Measurements from ENCODE around the gene ZNF232.
A peak's percentile ranks its signal among the peaks of the same experiment; 100 is the strongest.
"Not testable (repeated sequence)": the region's sequence is repeated elsewhere in the genome, so short reads cannot be mapped to it uniquely, and the experiment has no call there.

Gene ZNF232

DNA sequence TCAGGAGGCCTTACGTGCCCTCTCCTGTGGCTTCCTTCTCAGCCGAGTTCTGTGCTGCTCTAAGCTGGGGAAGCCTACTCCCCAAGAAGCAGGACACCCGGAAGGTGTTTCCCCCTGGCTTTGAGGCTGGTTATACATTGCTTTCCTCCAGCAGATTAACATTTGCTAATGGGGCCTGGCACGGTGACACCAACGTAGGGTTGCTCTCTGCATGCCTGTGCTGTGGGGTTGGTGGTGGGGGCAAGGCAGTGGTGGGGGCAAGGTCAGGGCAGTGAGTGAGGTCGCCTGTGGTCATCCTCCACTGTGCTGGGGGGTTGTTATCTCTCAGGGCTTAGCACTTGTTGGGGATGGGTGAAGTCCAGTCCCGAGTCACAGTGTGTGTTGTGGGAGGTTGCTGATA is 8.4 kb upstream of the ZNF232 start:
- TF ChIP-seq GATA1 (IDR thresholded peaks at IDR 0.05; ENCODE audit: low read depth, low read length) = no peak
- TF ChIP-seq POLR2A (IDR thresholded peaks at IDR 0.05; ENCODE audit: low read length) = no peak
- DNase-seq = no peak

DNA sequence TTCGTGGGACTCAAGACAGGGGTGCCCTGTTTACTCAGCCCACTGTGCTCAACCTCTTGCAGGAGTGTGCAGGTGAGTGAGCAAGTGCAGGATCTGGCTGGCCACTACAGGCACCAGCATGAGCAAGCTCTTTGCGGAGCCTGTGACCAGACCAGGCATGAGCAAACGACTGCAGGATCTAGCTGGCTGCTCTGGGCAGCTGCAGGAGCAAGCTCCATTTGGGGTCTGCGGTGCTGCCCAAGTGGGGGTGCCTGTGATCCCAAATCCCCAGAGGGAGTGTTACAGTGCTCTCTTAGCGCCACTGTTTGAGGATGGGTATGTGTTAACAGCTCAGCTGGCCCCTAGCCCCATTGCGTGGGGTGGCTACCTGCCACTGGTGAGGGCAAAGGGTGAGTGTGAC is 6.5 kb upstream of the ZNF232 start:
- DNase-seq = no peak
- TF ChIP-seq POLR2A (IDR thresholded peaks at IDR 0.05; ENCODE audit: low read length) = no peak

GRCh38 chr17:5115673-5116651 is 4.3 kb upstream of the ZNF232 start, which contains the start of gene USP6:
Gene USP6, plus strand, starts transcription at chr17:5116032. Its CDS starts 14,336 bp downstream, at chr17:5130368.
- TF ChIP-seq POLR2A (IDR thresholded peaks at IDR 0.05; ENCODE audit: low read length) (no peak), GATA1 (IDR thresholded peaks at IDR 0.05; ENCODE audit: low read depth, low read length) (no peak)
- peak in 1 of 2 experiments; percentile 24 for DNase-seq

- DNase-seq = peak in 1 of 2 experiments; percentile 14
- TF ChIP-seq GATA1 (IDR thresholded peaks at IDR 0.05; ENCODE audit: low read depth, low read length) (no peak), POLR2A (IDR thresholded peaks at IDR 0.05; ENCODE audit: low read length) (no peak)
These were observed 862 bp downstream of the ZNF232 start for GRCh38 chr17:5110816-5111215.

- no peak for DNase-seq
- no peak for TF ChIP-seq GATA1 (IDR thresholded peaks at IDR 0.05; ENCODE audit: low read depth, low read length)
- no peak for TF ChIP-seq POLR2A (IDR thresholded peaks at IDR 0.05; ENCODE audit: low read length)
These were observed 10.8 kb downstream of the ZNF232 start for GRCh38 chr17:5100832-5101231.

DNA sequence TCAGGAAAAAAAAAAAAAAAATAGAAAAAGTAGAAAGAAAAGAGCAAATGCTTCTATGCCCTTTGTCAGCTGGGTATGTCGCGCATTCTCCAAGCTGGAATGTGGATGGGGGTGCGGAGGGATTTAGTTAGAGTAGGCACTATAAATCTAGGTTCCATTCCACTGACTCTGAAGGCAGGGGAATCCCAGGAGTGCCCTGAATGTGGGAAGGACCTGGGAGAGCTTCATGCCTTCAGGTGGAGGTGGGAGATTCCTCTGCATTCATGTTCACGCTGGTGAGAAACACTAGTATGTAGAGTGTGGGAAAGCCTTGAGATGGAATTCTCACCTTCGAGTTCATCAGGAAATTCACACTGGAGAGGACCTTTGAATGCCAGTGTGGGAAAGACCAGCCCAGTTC is 12.4 kb downstream of the ZNF232 start:
- TF ChIP-seq GATA1 (IDR thresholded peaks at IDR 0.05; ENCODE audit: low read depth, low read length) (no peak), POLR2A (IDR thresholded peaks at IDR 0.05; ENCODE audit: low read length) (no peak)
- DNase-seq = no peak

DNA sequence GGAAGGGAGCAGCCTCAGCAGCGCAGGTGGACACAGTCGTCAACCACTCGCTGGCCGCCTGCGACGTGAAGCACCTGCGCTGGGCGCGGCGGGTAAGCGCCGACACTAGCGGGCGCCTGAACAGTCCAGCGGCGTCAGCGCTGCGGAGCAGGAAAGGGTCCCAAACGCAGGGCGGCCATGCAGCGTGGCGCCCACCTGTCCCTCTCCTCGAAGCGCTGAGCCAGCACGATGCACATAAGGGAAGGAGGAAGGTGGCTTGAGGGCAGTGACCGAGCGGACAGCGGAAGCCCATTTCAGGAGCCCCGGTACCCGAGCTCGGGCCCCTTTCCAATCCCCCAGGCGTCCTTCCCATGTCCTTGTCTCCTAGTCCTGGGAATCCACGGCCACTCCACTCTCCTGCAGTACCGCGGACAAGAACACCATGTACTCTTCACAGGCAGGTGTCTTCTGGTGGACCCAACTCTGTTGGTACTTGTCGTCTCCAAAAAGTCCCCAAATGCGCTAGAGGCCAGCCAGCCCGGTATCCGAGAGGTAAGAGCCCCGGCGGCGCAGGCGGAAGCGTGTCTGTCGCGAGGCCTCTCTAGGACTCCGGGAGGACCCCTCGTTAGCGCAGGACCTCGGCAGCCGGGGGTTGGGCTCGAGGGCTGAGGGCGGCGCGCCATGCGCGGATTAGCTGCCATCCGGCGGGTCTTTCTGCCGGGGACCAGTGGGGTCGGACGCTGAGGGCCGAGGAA is 14.4 kb downstream of the ZNF232 start:
- DNase-seq = peak in 1 of 2 experiments; percentile 12
- no peak for TF ChIP-seq GATA1 (IDR thresholded peaks at IDR 0.05; ENCODE audit: low read depth, low read length)
- no peak for TF ChIP-seq POLR2A (IDR thresholded peaks at IDR 0.05; ENCODE audit: low read length)

DNA sequence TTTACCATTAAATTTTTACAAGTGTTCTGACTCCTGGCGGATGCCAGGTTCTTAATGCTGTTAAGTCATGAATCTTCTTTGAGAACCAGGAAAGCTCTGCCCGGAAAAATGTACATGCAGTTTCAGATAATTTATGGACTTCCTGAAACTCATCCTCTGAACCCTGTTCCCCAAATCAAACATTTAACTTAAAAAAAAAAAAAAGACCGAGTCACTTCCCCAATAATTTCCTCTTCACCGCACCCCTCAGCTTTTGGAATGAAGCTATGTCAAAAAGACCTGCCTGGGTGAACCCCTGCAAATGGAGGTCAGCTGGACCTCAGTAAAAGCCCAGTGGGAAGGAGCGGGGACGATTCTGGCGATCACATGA is 15.0 kb downstream of the ZNF232 start:
- TF ChIP-seq POLR2A (IDR thresholded peaks at IDR 0.05; ENCODE audit: low read length) (no peak), GATA1 (IDR thresholded peaks at IDR 0.05; ENCODE audit: low read depth, low read length) (no peak)

DNA sequence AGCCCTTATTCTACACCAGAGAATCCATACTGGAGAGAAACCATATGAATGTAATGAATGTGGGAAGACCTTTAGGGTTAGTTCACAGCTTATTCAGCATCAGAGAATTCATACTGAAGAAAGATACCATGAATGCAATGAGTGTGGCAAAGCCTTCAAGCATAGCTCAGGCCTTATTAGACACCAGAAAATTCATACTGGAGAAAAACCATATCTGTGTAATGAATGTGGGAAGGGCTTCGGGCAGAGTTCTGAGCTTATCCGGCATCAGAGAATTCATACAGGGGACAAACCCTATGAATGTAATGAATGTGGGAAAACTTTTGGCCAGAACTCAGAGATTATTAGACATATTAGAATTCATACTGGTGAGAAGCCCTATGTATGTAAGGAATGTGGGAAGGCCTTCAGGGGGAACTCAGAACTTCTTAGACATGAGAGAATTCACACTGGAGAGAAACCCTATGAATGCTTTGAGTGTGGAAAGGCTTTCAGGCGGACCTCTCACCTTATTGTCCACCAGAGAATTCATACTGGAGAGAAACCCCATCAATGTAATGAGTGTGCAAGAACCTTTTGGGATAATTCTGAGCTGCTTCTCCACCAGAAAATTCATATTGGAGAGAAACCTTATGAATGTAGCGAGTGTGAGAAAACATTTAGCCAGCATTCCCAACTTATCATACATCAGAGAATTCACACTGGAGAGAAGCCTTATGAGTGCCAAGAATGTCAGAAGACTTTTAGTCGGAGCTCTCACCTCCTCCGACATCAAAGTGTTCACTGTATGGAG is 19.3 kb downstream of the ZNF232 start:
- no peak for DNase-seq
- TF ChIP-seq POLR2A (IDR thresholded peaks at IDR 0.05; ENCODE audit: low read length) (no peak), GATA1 (IDR thresholded peaks at IDR 0.05; ENCODE audit: low read depth, low read length) (no peak)

More for the DNA sequence above, 15.0 kb downstream of the ZNF232 start:
- DNase-seq = no peak

- TF ChIP-seq POLR2A (IDR thresholded peaks at IDR 0.05; ENCODE audit: low read length) = no peak
- TF ChIP-seq GATA1 (IDR thresholded peaks at IDR 0.05; ENCODE audit: low read depth, low read length) = no peak
- DNase-seq = no peak
These were observed 31.1 kb downstream of the ZNF232 start for GRCh38 chr17:5080591-5080990.

- DNase-seq = peak; percentile 75 to 78
- TF ChIP-seq GATA1 (IDR thresholded peaks at IDR 0.05; ENCODE audit: low read depth, low read length) (no peak), POLR2A (IDR thresholded peaks at IDR 0.05; ENCODE audit: low read length) (peak; percentile 44)
These were observed 33.3 kb downstream of the ZNF232 start, which contains the start of gene ZFP3 for GRCh38 chr17:5078106-5079028. Gene ZFP3, plus strand, starts transcription at chr17:5078467. Its CDS starts 13,038 bp downstream, at chr17:5091505.

DNA sequence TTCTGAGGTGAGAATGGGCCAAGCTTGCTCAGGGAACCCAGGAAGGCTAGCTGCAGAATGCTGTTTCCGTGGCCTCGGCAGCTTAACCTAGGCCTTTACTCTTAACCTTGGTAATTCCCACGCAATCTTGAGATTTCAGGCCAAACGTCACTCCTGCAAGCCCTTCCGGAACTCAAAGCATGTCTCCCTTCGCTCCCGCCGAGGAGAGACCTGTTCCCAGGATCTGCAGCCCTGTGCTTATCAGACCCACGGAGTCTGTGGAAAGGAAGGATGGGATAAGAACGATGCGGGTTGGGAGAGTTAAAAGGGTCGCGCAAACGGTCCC is 33.9 kb downstream of the ZNF232 start:
- TF ChIP-seq POLR2A (IDR thresholded peaks at IDR 0.05; ENCODE audit: low read length) = no peak
- TF ChIP-seq GATA1 (IDR thresholded peaks at IDR 0.05; ENCODE audit: low read depth, low read length) = no peak
- no peak for DNase-seq

DNA sequence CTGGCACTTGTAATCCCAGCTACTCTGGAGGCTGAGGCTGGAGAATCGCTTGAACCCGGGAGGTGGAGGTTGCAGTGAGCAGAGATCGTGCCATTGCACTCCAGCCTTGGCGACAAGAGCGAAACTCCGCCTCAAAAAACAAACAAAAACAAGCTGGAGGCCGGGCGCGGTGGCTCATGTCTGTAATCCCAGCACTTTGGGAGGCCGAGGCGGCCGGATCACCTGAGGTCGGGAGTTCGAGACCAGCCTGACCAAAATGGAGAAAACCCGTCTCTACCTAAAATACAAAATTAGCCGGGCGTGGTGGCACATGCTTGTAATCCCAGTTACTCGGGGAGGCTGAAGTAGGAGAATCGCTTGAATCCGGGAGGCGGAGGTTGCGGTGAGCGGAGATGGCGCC is 34.4 kb downstream of the ZNF232 start:
- DNase-seq = not testable (repeated sequence)

GRCh38 chr17:5075472-5075871 is 36.2 kb downstream of the ZNF232 start:
- not testable (repeated sequence) for DNase-seq

All from erythroblast (primary cell).